ENCODE data around the gene ZMIZ1. TPM values are rescaled to one million over a fixed set of nuclear protein-coding genes. Genes with fewer than 3 reads are reported as not detected.

ZMIZ1 gene
- total RNA-seq, 1 experiment from 2014 or later: 35.8 TPM

DNA sequence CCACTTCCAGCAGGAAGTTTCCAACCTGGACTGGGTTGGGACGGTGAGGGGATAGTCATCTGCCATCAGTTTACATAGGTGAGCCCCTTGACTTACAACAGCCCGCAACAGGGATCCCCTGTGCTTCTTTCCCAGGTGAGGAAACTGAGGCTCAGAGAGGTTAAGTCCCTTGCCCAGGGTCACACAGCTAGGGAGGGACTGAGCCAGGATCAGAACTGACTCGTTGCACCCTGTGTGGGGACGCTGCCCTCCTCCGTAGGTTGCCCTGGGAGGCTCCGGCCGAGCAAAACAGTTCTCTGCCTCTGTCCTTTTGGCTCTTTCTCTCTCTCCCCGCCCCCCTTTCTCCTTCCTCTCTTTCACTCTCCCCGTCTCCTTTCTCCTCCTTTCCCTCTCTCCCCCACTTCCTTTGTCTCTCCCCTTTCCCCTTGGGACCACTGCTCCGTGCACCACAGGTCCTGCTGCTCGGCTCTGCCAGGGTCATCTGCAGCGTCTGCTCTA lies 161.1 kb downstream of the ZMIZ1 start:
- POLR2A ChIA-PET (ENCODE audit: low non-redundant PET): no interaction called here
- DNase-seq (ENCODE audit: low spot score): no peak
- intact Hi-C loops (cut with micrococcal nuclease; ENCODE audit: unreplicated experiment): no loop called here
- H3K27ac ChIP-seq (ENCODE audit: low read depth, low read length, poor library complexity, severe bottlenecking): peak overlapping the region; percentile 80
- H3K9me3 ChIP-seq (ENCODE audit: low read depth, low read length, poor library complexity, severe bottlenecking): no peaks in the 10 kb centered on the region
- BruUV-seq (replicated peaks): no TSS peak
- TF ChIP-seq, protein P1, sequence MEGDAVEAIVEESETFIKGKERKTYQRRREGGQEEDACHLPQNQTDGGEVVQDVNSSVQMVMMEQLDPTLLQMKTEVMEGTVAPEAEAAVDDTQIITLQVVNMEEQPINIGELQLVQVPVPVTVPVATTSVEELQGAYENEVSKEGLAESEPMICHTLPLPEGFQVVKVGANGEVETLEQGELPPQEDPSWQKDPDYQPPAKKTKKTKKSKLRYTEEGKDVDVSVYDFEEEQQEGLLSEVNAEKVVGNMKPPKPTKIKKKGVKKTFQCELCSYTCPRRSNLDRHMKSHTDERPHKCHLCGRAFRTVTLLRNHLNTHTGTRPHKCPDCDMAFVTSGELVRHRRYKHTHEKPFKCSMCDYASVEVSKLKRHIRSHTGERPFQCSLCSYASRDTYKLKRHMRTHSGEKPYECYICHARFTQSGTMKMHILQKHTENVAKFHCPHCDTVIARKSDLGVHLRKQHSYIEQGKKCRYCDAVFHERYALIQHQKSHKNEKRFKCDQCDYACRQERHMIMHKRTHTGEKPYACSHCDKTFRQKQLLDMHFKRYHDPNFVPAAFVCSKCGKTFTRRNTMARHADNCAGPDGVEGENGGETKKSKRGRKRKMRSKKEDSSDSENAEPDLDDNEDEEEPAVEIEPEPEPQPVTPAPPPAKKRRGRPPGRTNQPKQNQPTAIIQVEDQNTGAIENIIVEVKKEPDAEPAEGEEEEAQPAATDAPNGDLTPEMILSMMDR (conservative IDR thresholded peaks at IDR 0.05; ENCODE audit: low read depth, low read length): no peak
- no peak for TF ChIP-seq EZH2 (IDR thresholded peaks at IDR 0.05; ENCODE audit: borderline replicate concordance, low read depth, low read length, poor library complexity, severe bottlenecking)
- peaks cover 16% of the 10 kb centered on the region for H3K4me1 ChIP-seq (ENCODE audit: insufficient read depth, low read length, poor library complexity, severe bottlenecking)
- H3K4me3 ChIP-seq (ENCODE audit: low read depth, low read length, poor library complexity, severe bottlenecking): peak overlapping the region; percentile 36
- H3K36me3 ChIP-seq (ENCODE audit: insufficient read depth, low read length, poor library complexity, severe bottlenecking): no peaks in the 10 kb centered on the region
- CTCF ChIA-PET: no interaction called here
- H3K27me3 ChIP-seq (replicated peaks; ENCODE audit: insufficient read depth, low read depth, low read length, poor library complexity): no peaks in the 10 kb centered on the region

DNA sequence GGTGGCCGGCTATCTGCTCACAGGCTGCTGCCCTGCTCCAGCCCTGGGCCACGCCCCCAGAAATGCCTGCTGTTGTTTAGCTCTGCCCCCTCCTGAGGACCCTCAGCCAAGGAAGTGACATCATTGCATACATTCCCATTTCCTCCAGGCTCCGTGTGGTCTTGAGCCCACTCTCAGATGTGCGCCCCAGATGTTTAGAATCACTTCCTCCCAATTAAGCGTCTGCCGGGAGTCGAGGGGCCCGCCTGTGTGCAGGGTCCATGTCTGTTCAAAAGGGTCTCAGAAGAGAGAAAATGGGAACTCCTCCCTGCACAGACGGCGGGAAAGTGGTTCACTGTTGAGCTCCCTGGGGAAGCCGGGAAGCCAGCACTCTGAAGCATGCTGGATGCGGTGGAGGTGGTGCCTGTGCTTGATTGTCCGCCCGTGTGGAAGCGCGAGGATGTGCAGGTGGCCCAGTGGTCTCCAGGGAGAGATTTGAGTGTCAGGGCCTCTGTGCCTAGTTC lies 161.6 kb downstream of the ZMIZ1 start:
- Histone ChIP-seq H3K4me1 (ENCODE audit: insufficient read depth, low read length, poor library complexity, severe bottlenecking) (peaks cover 16% of the 10 kb centered on the region), H3K36me3 (ENCODE audit: insufficient read depth, low read length, poor library complexity, severe bottlenecking) (no peaks in the 10 kb centered on the region), H3K9me3 (ENCODE audit: low read depth, low read length, poor library complexity, severe bottlenecking) (no peaks in the 10 kb centered on the region), H3K27me3 (replicated peaks; ENCODE audit: insufficient read depth, low read depth, low read length, poor library complexity) (no peaks in the 10 kb centered on the region), H3K4me3 (ENCODE audit: low read depth, low read length, poor library complexity, severe bottlenecking) (peak overlapping the region; percentile 36), H3K27ac (ENCODE audit: low read depth, low read length, poor library complexity, severe bottlenecking) (peak overlapping the region; percentile 80)
- peak; percentile 88 for DNase-seq (ENCODE audit: low spot score)
- TF ChIP-seq EZH2 (IDR thresholded peaks at IDR 0.05; ENCODE audit: borderline replicate concordance, low read depth, low read length, poor library complexity, severe bottlenecking): no peak
- TF ChIP-seq, protein P1 (conservative IDR thresholded peaks at IDR 0.05; ENCODE audit: low read depth, low read length): no peak
- no TSS peak for BruUV-seq (replicated peaks)
- intact Hi-C loops (cut with micrococcal nuclease; ENCODE audit: unreplicated experiment): no loop called here
- ChIA-PET POLR2A (ENCODE audit: low non-redundant PET) (interaction anchor here (0.5 kb wide), 2 partner anchors 13 to 33 kb away, joined by 4 read pairs; no protein-coding TSS in a partner anchor), CTCF (no interaction called here)

DNA sequence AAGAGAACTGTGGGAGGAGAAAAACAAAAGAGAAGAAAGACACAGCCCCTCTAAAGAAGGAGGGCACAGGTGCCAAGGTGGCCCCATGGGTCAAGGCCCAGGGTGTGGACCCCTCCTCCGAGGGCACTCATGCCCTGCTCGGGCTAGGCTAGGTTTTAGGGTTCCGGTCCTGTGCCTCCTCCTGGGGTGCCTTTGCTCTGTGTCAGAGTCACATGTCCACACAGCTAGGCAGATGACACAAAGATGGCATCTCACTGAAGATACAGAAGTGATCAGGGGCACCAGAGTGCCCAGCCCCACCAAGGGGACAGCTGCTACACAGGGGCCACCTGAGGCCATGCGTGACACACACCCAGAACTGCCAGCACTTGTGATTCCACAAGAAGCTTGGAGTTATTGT lies 162.1 kb downstream of the ZMIZ1 start:
- ChIA-PET POLR2A (ENCODE audit: low non-redundant PET) (interaction anchor here (0.5 kb wide), 2 partner anchors 13 to 33 kb away, joined by 4 read pairs; no protein-coding TSS in a partner anchor), CTCF (no interaction called here)
- peak overlapping the region; percentile 36 for H3K4me3 ChIP-seq (ENCODE audit: low read depth, low read length, poor library complexity, severe bottlenecking)
- peak overlapping the region; percentile 80 for H3K27ac ChIP-seq (ENCODE audit: low read depth, low read length, poor library complexity, severe bottlenecking)
- no peaks in the 10 kb centered on the region for H3K9me3 ChIP-seq (ENCODE audit: low read depth, low read length, poor library complexity, severe bottlenecking)
- intact Hi-C loops (cut with micrococcal nuclease; ENCODE audit: unreplicated experiment): no loop called here
- H3K36me3 ChIP-seq (ENCODE audit: insufficient read depth, low read length, poor library complexity, severe bottlenecking): no peaks in the 10 kb centered on the region
- TF ChIP-seq, protein P1 (conservative IDR thresholded peaks at IDR 0.05; ENCODE audit: low read depth, low read length): no peak
- TF ChIP-seq EZH2 (IDR thresholded peaks at IDR 0.05; ENCODE audit: borderline replicate concordance, low read depth, low read length, poor library complexity, severe bottlenecking): no peak
- TSS peak; percentile 81 for BruUV-seq (replicated peaks)
- peaks cover 16% of the 10 kb centered on the region for H3K4me1 ChIP-seq (ENCODE audit: insufficient read depth, low read length, poor library complexity, severe bottlenecking)
- DNase-seq (ENCODE audit: low spot score): no peak
- no peaks in the 10 kb centered on the region for H3K27me3 ChIP-seq (replicated peaks; ENCODE audit: insufficient read depth, low read depth, low read length, poor library complexity)
